ENCODE results near the gene PCDHB6.
"Not testable (repeated sequence)": the region's sequence is repeated elsewhere in the genome, so short reads cannot be mapped to it uniquely, and the experiment has no call there.

The PCDHB6 gene

GRCh38 chr5:141155540-141156374 is 5.9 kb downstream of the PCDHB6 start:
- TF ChIP-seq ZFX (IDR thresholded peaks at IDR 0.05; ENCODE audit: borderline replicate concordance) (no peak), CTCF (IDR thresholded peaks at IDR 0.05) (peak; percentile 86)
- no peak overlapping the region for H3K27ac ChIP-seq

- not testable (repeated sequence) for H3K27ac ChIP-seq
Measured at GRCh38 chr5:141157356-141157755, 7.5 kb downstream of the PCDHB6 start.

GRCh38 chr5:141157901-141158300 is 8.0 kb downstream of the PCDHB6 start:
- not testable (repeated sequence) for H3K27ac ChIP-seq

GRCh38 chr5:141172381-141173204 is 22.7 kb downstream of the PCDHB6 start, which contains the start of gene PCDHB7:
TSS of gene PCDHB7 (plus strand) at chr5:141172644. CDS start at chr5:141172836, 192 bp downstream.
- TF ChIP-seq ZFX (IDR thresholded peaks at IDR 0.05; ENCODE audit: borderline replicate concordance) = no peak
- TF ChIP-seq CTCF (IDR thresholded peaks at IDR 0.05) = peak; percentile 86

GRCh38 chr5:141174291-141175104 is 24.6 kb downstream of the PCDHB6 start:
- H3K27ac ChIP-seq = not testable (repeated sequence)

More at GRCh38 chr5:141172381-141173204, 22.7 kb downstream of the PCDHB6 start, which contains the start of gene PCDHB7:
- no peak within 1 kb of the TSS for H3K27ac ChIP-seq

GRCh38 chr5:141175933-141176332 is 26.1 kb downstream of the PCDHB6 start:
- no peak for TF ChIP-seq ZFX (IDR thresholded peaks at IDR 0.05; ENCODE audit: borderline replicate concordance)
- no peak for TF ChIP-seq CTCF (IDR thresholded peaks at IDR 0.05)
- H3K27ac ChIP-seq = no peak overlapping the region

GRCh38 chr5:141177577-141178191 is 27.8 kb downstream of the PCDHB6 start, which contains the start of gene PCDHB8:
TSS of gene PCDHB8 (plus strand) at chr5:141177790. CDS start at chr5:141178035, 245 bp downstream.
- TF ChIP-seq CTCF (IDR thresholded peaks at IDR 0.05) = peak; percentile 89
- not testable (repeated sequence) for H3K27ac ChIP-seq

DNA sequence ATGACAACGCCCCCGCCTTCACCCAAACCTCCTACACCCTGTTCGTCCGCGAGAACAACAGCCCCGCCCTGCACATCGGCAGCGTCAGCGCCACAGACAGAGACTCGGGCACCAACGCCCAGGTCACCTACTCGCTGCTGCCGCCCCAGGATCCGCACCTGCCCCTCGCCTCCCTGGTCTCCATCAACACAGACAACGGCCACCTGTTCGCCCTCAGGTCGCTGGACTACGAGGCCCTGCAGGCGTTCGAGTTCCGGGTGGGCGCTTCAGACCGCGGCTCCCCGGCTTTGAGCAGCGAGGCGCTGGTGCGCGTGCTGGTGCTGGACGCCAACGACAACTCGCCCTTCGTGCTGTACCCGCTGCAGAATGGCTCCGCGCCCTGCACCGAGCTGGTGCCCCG is 29.5 kb downstream of the PCDHB6 start:
- not testable (repeated sequence) for H3K27ac ChIP-seq

DNA sequence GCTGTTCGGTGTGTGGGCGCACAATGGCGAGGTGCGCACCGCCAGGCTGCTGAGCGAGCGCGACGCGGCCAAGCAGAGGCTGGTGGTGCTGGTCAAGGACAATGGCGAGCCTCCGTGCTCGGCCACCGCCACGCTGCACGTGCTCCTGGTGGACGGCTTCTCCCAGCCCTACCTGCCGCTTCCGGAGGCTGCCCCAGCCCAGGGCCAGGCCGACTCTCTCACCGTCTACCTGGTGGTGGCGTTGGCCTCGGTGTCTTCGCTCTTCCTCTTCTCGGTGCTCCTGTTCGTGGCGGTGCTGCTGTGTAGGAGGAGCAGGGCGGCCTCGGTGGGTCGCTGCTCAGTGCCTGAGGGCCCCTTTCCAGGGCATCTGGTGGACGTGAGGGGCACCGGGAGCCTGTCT is 30.0 kb downstream of the PCDHB6 start:
- H3K27ac ChIP-seq = not testable (repeated sequence)
